AG09319 (cell line): ENCODE measurements around the gene BIN2.
"Not testable (repeated sequence)": the region's sequence is repeated elsewhere in the genome, so short reads cannot be mapped to it uniquely, and the experiment has no call there.

Experiments
- DNase-seq: peaks from one replicate; pipeline ENCODE4 v3.0.0-alpha.2; 2010; ENCODE audit warnings: low read depth; ENCODE audit errors: extremely low read depth
- TF ChIP-seq, protein P1 (sequence below): IDR thresholded peaks from 2 replicates; pipeline ENCODE4 v1.5.1; 2011; ENCODE audit warnings: low read depth, mild to moderate bottlenecking, inconsistent platforms, low read length, moderate library complexity

The BIN2 gene

DNA sequence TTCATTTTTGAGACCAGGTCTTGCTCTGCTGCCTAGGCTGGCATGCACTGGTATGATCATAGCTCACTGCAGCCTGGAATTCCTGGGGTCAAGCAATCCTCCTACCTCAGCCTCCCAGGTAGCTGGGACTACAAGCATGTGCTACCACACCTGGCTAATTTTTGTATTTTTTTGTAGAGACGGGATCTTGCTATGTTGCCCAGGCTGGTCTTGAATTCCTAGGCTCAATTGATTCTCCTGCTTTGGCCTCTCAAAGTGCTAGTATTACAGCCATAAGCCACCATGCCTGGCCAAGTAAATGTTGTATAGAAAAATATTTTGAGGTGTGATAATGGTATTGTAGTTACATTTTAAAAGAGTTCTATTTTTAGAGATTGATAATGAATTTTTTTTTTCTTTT is 12.6 kb downstream of the BIN2 start:
- TF ChIP-seq, protein P1, sequence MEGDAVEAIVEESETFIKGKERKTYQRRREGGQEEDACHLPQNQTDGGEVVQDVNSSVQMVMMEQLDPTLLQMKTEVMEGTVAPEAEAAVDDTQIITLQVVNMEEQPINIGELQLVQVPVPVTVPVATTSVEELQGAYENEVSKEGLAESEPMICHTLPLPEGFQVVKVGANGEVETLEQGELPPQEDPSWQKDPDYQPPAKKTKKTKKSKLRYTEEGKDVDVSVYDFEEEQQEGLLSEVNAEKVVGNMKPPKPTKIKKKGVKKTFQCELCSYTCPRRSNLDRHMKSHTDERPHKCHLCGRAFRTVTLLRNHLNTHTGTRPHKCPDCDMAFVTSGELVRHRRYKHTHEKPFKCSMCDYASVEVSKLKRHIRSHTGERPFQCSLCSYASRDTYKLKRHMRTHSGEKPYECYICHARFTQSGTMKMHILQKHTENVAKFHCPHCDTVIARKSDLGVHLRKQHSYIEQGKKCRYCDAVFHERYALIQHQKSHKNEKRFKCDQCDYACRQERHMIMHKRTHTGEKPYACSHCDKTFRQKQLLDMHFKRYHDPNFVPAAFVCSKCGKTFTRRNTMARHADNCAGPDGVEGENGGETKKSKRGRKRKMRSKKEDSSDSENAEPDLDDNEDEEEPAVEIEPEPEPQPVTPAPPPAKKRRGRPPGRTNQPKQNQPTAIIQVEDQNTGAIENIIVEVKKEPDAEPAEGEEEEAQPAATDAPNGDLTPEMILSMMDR = no peak
- no peak for DNase-seq

DNA sequence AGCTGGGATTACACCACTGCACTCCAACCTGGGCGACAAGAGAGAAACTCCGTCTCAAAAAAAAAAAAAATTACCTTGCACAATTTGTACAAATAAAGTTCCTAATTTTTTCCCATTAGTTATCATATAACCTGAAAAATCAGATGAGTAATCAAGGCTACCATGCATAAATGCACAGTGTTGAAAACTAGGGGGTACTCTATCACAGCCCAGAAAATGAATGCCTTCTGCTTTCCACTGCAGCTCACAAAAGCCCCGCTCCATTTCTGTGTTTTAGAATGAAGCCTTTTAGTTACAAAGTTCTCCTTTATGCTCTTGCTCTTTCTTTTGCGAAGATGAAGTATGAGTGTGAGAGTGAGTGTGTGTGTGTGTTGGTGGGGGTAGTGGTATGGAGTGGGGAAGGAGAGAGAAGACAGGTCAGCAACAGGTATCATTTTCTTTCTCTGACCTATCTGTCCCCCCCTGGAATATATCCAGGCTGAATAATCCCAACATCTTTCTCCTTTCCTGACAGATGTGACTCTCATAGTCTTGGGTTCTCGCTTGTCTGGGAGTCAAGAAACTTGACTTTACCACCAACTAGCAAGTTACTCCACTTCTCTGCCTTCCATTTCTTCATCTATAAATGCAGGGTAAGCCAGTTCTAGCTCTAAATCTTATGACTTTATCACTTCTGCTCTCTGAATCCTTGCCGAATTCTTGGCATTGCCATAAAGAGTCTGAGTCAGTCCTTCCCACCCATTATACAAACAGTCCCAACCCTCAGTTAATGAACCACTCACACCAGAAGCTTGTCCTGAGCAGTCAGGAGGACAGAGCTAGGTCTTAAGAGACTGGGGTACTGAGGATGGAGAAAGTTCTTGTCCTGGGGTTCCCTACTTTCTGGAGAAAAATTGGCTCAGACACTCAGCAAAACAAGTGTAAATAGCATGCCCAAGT is 16.1 kb downstream of the BIN2 start:
- TF ChIP-seq, protein P1 = no peak
- peak; percentile 35 for DNase-seq

DNA sequence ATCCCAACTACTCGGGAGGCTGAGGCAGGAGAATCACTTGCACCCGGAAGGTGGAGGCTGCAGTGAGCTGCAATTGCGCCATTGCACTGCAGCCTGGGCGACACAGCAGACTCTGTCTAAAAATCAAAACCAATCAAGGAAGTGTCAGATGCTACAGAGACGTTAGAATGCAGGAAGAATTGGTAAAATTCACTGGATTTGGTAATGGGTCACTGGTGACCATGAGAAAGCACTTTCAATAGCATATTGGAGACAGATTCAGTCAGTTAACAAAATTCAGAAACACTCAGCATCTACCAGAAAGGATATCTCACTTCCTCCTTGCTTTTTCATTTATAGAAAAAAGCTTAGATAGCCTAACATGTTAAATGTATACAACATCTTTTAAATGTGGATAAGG is 17.5 kb downstream of the BIN2 start:
- TF ChIP-seq, protein P1 = no peak
- no peak for DNase-seq

DNA sequence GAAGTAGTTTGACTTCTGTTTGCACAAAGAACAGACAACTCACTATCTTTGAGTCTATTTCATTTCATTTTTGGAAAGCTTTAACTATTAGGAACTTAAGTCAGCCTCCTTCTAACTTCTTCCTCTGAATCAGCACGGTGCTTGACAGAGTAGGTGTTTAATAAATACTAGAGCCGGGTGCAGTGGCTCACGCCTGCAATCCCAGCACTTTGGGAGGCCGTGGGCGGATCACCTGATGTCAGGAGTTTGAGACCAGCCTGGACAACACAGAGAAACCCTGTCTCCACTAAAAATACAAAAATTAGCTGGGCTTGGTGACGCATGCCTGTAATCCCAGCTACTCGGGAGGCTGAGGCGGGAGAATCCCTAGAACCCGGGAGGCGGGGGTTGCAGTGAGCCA is 23.2 kb downstream of the BIN2 start:
- DNase-seq = not testable (repeated sequence)

DNA sequence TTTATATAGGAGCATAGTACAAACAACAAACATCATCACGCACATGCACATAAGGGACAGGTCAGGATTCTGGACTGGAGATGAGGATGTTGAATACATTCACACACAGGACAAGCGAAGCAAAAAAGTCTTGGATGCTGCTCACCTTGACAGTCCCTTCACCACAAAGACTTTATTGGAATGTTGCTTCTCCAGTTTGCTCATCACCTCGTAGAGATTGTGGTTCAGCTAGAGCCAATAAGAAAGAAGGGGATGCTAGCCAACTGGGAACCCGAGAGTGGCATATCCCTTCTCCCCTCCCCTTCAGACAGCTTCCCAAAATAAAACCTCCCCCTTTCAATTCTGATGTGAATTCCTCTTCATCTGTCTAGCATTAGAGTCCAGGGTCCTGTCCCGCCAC is 28.3 kb downstream of the BIN2 start:
- TF ChIP-seq, protein P1 = no peak
- DNase-seq = no peak

DNA sequence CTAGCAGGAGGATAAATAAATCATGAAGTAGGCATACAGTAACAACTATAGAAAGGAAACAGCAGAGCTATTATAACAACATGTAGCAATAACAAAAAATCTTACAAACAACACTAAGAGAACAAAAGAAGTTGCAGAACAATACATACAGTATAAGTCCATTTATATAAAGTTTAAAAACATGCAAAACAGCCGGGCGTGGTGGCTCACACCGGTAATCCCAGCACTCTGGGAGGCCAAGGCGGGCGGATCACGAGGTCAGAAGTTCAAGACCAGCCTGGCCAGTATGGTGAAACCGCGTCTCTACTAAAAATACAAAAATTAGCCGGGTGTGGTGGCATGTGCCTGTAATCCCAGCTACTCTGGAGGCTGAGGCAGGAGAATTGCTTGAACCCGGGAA is 29.9 kb downstream of the BIN2 start:
- DNase-seq = not testable (repeated sequence)

DNA sequence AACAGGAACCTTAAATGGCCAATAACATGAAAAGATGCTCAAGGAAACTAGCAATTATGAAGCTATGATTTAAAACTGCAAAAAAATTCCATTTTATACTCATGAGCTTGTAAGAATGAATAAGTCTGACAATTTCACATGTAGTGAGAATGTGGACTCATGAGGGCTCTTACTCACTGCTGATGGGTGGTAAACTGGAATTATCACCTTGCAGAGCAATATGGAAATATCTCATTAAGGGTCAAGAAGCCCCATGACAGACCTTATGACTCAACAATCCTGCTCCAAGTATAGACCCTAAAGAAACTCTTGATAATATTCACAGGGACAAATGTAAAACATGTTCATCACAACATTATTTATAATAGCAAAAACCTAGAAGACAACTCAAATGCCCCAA is 30.3 kb downstream of the BIN2 start:
- no peak for DNase-seq
- TF ChIP-seq, protein P1 = no peak

DNA sequence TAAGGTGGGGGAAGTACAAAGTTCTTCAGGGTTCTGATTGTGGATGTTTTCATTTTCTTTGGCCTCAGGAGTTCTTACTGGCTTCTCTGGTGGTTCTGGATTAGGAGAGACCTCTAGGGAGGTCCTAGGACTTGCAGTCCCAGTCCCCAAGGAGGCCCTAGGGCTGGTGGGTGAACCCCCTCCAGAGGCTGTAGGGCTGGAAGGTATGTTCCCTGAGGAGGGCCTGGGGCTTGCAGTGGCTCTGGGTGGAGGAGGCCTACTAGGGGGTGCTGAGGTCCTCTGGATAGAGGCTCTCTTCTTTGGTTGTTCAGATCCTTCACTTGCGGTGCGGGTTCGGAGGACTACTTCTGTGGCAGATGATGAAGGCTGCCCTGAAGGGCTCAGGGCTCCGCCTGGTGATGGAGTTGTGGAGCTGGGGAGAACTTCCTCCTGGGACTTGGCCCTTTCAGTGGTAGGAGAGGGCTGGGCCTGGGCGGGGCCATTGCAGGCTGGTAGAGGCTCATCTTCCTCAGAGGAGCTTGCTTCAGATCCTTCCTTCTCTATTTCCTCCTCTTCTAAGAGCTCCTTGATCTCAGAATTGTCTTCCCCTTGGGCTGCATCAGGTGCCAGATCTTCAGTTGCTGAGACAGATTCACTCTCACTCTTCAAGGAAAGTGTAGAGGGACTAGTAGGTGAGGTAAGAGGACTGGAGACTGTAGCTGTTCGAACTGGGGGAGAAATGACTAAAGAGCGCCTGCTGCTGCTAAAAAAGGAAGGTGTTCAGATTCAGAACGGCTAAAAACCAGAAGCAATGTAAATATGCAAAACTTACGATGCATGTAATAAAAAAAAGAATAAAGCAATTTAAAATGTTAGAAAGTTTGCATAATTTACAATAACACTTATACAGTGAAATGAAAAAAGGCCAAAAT is 32.1 kb downstream of the BIN2 start:
- DNase-seq = not testable (repeated sequence)
